ENCODE measurements around the gene TXNDC8.

TXNDC8 gene

GRCh38 chr9:110278080-110278707 lies 59.5 kb downstream of the TXNDC8 start:
- no peak for DNase-seq (ENCODE audit: low spot score)

- DNase-seq (ENCODE audit: low spot score), result no peak
Measured at GRCh38 chr9:110276781-110277180, 60.9 kb downstream of the TXNDC8 start.

DNA sequence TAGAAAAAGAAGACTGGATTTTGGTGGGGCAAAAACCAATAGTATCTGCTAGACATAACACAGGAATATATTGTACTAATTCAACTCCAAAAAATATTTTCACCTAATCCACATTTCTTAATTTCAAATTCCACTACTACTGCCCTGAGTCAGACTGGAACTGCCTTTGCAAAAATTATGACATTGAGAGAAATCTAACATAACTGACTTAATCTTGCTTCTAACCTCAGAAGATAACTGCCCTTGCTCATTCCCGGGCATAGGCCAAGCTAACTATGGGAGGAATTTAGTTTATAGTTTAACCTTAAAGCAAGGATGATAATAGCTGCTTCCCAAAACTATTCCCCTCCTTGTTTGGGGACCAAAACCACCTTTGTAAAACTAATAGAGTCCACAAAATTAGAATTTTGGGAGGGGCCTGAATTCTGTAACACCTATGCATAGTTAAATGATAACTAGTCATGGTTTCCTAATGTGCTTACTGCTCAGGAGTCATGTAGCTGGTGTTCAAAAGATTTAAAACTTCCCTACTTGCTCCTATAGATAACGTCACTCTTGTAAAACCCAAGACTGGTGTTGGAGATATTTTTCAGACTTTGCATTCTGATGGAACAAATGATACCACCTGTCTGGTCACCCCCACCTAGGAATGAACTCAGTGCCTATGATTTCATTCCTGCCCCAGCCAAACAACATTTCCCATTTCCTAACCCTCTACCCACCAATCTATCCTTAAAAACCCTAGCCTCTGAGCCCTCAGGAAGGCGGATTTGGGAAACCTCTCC lies 67.3 kb downstream of the TXNDC8 start:
- no peak for DNase-seq (ENCODE audit: low spot score)

DNA sequence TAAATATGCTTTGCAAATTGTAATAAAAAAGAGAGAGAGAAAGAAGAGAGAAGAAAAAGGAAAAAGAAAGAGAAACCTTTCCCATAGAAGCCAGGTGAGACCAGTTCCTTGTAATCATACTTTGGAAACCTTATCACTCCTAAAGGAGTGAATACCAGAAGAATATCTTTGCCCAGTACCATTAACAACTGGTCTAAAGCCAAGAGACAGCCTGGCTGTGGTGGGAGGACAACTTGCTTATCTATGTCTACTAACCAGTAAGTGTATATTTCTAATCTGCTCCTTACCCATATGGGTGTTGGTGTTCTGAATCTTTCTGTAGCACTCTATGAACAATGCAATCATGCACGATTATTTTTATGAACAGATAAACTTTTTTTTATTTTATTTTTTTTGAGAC lies 70.9 kb downstream of the TXNDC8 start:
- no peak for DNase-seq (ENCODE audit: low spot score)

DNA sequence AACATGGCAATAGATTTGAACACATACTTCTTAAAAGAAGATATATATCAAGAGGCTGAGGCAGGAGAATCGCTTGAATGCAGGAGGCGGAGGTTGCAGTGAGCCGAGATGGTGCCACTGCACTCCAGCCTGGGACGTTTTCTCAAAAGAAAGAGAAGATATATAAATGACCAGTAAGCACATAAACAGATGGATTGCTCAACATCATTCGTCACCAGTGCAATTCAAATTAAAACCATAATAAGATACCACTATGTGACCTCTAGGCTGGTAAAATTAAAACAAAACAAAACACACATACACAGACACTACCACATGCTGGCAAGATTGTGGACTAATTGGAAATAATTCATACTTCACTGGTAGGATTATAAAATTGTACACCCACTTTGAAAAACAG lies 76.0 kb downstream of the TXNDC8 start:
- no peak for DNase-seq (ENCODE audit: low spot score)

- DNase-seq (ENCODE audit: low spot score), result no peak
Measured at GRCh38 chr9:110260911-110261310, 76.8 kb downstream of the TXNDC8 start.

DNA sequence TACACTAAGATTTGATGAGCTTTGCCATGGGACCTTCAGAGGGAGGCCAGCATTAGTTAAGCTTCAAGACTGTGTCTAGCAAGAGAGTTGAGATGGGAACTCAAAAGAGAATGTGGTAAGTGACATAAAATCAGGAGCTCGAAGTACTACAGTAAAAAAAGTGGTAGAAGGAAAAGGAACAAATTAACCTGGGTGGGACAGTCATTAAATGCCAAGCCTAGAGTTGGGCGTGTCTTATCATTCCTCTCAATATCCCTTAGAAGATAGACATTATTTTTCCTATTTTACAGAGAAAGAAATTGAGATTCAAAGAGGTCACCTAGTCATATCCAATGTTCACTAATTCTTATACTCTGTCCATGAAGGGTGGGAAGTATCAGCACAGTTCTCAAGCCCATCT lies 78.1 kb downstream of the TXNDC8 start:
- no peak for DNase-seq (ENCODE audit: low spot score)

DNA sequence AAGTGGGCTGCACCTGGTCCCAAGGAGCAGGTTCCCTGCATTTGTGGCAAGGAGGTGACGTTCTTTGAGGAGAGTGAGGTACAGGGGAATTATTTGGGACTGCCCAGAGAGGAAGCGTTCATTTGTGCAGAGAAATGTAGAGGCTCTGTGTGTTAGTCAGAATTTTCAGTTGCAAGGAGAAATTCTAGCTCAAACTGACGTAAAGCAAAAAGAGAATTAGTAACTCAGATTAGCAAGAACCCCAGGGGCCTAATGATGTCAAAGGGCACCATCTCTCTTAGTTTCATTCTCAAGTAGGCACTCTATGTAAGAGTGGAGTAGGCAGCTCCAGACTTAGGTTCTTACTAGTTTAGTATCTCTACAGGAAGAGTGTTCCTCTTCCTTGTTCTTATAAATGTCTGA lies 79.0 kb downstream of the TXNDC8 start:
- no peak for DNase-seq (ENCODE audit: low spot score)

- DNase-seq (ENCODE audit: low spot score), result no peak
Measured at GRCh38 chr9:110257956-110258355, 79.7 kb downstream of the TXNDC8 start.

GRCh38 chr9:110257097-110257841 lies 80.4 kb downstream of the TXNDC8 start:
- DNase-seq (ENCODE audit: low spot score), result no peak

DNA sequence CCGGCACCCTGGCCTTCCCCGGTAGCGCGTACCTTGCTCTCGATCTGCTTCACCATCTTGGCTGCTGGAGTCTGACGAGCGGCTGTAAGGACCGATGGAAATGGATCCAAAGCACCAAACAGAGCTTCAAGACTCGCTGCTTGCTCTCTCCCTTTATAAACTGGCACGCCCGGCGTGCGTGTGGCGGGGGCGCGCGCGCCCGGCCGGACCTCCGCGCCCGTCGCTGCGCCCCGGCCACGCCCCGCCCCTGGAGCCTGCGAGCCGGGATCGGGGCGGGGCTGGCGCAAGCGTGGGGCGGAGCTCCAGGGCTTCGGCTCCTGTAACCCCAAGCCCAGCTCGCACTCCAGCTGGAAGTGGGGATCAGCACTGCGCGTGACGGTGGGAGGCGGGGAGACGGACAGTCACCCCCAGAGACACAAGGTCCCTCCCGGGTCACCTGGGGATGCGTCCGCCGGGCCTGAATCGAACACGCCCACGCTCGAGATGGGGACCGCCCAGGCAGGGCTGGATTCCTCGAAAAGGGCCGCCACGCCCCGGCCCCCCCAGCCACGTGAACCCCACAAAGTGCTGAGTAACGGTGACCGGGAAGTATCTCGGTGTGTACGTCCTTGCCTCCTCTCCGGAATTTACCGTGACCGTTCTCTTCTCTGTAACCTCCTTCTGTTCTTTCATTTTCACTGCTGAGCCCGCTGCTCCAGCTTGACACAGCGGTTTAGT lies 81.1 kb downstream of the TXNDC8 start, which contains the start of gene TXN:
TXN (minus strand) TSS at position 128 of the 717 bp plus-strand sequence; CDS start at position 56, 72 bp downstream.
- peak; percentile 92 for DNase-seq (ENCODE audit: low spot score)

DNA sequence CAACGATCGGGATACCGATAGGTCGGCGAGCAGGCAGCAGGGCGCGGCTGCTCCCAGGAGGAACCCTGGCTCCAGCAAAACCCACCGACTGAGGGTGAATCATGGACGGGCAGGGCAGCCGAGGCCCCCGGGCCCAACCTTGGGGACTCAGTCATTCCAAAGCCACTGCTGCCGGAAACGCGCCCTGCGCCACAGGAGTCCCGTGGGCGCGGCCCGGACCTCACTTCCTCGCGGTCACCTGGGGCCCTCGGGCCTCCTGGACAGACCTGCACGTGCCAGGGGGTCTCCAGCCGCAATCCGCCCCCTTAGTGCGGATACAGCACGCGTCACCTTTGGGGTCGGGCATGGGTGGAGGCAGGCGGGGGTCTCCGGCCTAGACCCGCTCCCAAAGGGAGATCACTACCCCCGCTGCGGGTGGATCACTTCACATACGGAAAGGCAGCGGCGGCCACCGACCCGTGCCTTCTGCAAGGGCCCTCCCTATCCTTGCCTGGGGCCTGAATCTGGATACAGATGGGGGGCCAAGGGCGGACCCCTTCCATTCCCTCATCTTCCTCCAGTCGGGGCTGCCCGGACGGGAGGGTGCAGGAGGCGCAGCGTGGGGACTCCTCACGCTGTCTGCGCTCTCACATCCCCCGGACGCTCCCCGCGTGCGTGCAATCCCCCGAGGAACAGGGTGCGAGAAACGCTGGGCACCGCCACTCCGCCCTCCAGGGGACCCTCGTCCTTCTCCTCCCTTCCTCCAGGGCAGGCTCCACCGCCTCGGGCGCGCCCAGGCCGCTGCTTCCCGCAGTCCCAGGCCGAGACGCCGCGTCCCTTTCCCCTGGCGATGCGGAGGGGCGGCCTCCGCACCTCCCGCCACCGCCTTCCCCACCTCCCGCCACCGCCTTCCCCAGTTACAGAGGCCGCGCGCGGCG lies 81.9 kb downstream of the TXNDC8 start:
- no peak for DNase-seq (ENCODE audit: low spot score)

- DNase-seq (ENCODE audit: low spot score), result no peak
Measured at GRCh38 chr9:110255034-110255462, 82.6 kb downstream of the TXNDC8 start.

DNA sequence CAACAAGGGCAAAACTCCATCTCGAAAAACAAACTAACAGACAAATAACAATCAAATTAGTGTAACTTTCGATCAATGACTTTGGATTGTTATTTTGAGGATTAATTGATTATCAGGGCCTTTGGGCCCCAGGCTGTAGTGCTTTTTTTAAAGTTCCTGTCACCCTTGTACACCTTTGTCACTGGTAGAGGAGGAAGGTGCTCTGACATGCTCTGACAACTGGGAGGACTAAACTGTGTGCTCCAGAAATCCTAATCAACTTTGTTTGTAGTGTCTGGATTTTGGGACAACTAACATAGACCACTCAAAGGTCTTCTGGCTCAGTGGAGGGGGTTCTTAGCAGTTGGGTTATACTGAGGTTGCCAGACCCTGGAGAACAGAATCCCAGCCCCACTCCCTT lies 83.2 kb downstream of the TXNDC8 start:
- no peak for DNase-seq (ENCODE audit: low spot score)

Measured in AG08395 (cell line).